ENCODE measurements around the gene INCA1. TPM values are rescaled to one million over a fixed set of nuclear protein-coding genes. Genes with fewer than 3 reads are reported as not detected.

Gene INCA1
- polyA plus RNA-seq, 1 experiment = 1.3 TPM

- no peak for DNase-seq (ENCODE audit: low read depth)
- CTCF ChIA-PET = interaction anchor here (1.3 kb wide), 1 partner anchor 39 kb away, joined by 4 read pairs; no protein-coding TSS in a partner anchor
- POLR2A ChIA-PET = interaction anchor here (2.5 kb wide), 1 partner anchor 20 kb away, joined by 17 read pairs; the partner anchor contains the start of gene SPAG7
- Histone ChIP-seq H3K36me3 (ENCODE audit: control insufficient read depth, insufficient read depth, low read length) (peaks cover 17% of the 10 kb centered on the region), H3K4me3 (ENCODE audit: low read depth, low read length) (peak overlapping the region; percentile 92), H3K27me3 (ENCODE audit: control insufficient read depth, insufficient read depth, low read length) (no peaks in the 10 kb centered on the region)
- TF ChIP-seq CTCF (IDR thresholded peaks at IDR 0.05; ENCODE audit: insufficient read depth, low read depth, low read length) = no peak
Measured at GRCh38 chr17:4947411-4948165, 49.7 kb downstream of the INCA1 start.

- DNase-seq (ENCODE audit: low read depth) = no peak
- TF ChIP-seq CTCF (IDR thresholded peaks at IDR 0.05; ENCODE audit: insufficient read depth, low read depth, low read length) = no peak
- Histone ChIP-seq H3K4me3 (ENCODE audit: low read depth, low read length) (peak overlapping the region; percentile 92), H3K27me3 (ENCODE audit: control insufficient read depth, insufficient read depth, low read length) (no peaks in the 10 kb centered on the region), H3K36me3 (ENCODE audit: control insufficient read depth, insufficient read depth, low read length) (peaks cover 19% of the 10 kb centered on the region)
- ChIA-PET CTCF (interaction anchor here (1.3 to 1.5 kb wide), 2 partner anchors 38 to 41 kb away, joined by 4 to 5 read pairs; no protein-coding TSS in a partner anchor), POLR2A (interaction anchor here (2.5 kb wide), 1 partner anchor 20 kb away, joined by 17 read pairs; the partner anchor contains the start of gene SPAG7)
Measured at GRCh38 chr17:4947010-4947410, 50.3 kb downstream of the INCA1 start.

GRCh38 chr17:4946312-4946976, 50.9 kb downstream of the INCA1 start:
- no peaks in the 10 kb centered on the region for H3K27me3 ChIP-seq (ENCODE audit: control insufficient read depth, insufficient read depth, low read length)
- peak overlapping the region; percentile 92 for H3K4me3 ChIP-seq (ENCODE audit: low read depth, low read length)
- ChIA-PET POLR2A (interaction anchor here (0.8 to 2.5 kb wide), 2 partner anchors 21 kb away, joined by 14 to 17 read pairs; partner anchors contain the start of gene SPAG7), CTCF (interaction anchor here (0.7 to 1.5 kb wide), 3 partner anchors 20 to 42 kb away, joined by 3 to 5 read pairs (median 5); no protein-coding TSS in a partner anchor)
- DNase-seq (ENCODE audit: low read depth) = no peak
- H3K36me3 ChIP-seq (ENCODE audit: control insufficient read depth, insufficient read depth, low read length) = peaks cover 20% of the 10 kb centered on the region
- TF ChIP-seq CTCF (IDR thresholded peaks at IDR 0.05; ENCODE audit: insufficient read depth, low read depth, low read length) = no peak

- no peak for DNase-seq (ENCODE audit: low read depth)
- no peaks in the 10 kb centered on the region for H3K27me3 ChIP-seq (ENCODE audit: control insufficient read depth, insufficient read depth, low read length)
- peaks cover 20% of the 10 kb centered on the region for H3K36me3 ChIP-seq (ENCODE audit: control insufficient read depth, insufficient read depth, low read length)
- TF ChIP-seq CTCF (IDR thresholded peaks at IDR 0.05; ENCODE audit: insufficient read depth, low read depth, low read length) = no peak
- H3K4me3 ChIP-seq (ENCODE audit: low read depth, low read length) = peak overlapping the region; percentile 92
- CTCF ChIA-PET = interaction anchor here (0.7 to 1.5 kb wide), 3 partner anchors 20 to 42 kb away, joined by 3 to 5 read pairs (median 5); no protein-coding TSS in a partner anchor
- POLR2A ChIA-PET = interaction anchor here (0.8 to 1.0 kb wide), 2 partner anchors 21 kb away, joined by 3 to 14 read pairs; partner anchors contain the start of gene SPAG7
Measured at GRCh38 chr17:4945944-4946280, 51.4 kb downstream of the INCA1 start.
